Epithelial cell of proximal tubule (primary cell): ENCODE measurements around the gene ACAD10. TPM values are rescaled to one million over a fixed set of nuclear protein-coding genes. Genes with fewer than 3 reads are reported as not detected.

Experiments used
- DNase-seq: peaks from one replicate; pipeline ENCODE4 v3.0.0-alpha.2; 2011; ENCODE audit warnings: low read depth
- H3K4me3 ChIP-seq: 2 replicates; pipeline ENCODE4 v1.5.1; 2011; ENCODE audit warnings: low read depth, mild to moderate bottlenecking, low read length
- total RNA-seq: library from RNA; depleted of rRNA; stranded (reverse); fragments of >200 nt; gene quantifications from 2 replicates; pipeline ENCODE4 v1.2.3, GENCODE V29; 2015
- TF ChIP-seq, protein P1 (sequence below): conservative IDR thresholded peaks from 2 replicates; pipeline ENCODE4 v1.5.1; 2012; ENCODE audit warnings: low read depth, mild to moderate bottlenecking, low read length

Gene ACAD10
- total RNA-seq, 1 donor from 2014 or later = 15.6 TPM

DNA sequence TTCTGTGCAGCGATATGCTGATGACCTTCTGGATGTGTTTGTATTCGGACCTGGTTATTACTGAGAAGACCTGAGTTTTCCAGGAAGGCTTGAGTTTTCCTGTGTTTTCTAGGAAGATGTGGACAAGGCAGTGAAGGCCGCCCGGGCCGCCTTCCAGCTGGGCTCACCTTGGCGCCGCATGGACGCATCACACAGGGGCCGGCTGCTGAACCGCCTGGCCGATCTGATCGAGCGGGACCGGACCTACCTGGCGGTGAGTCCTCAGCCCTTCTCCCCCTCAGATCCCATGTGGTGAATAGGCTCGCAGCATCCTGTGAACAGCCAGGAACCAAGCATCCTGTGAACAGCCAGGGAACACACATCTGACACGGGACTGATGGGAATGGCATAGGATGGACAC, 97.2 kb downstream of the ACAD10 start:
- DNase-seq = no peak
- TF ChIP-seq, protein P1, sequence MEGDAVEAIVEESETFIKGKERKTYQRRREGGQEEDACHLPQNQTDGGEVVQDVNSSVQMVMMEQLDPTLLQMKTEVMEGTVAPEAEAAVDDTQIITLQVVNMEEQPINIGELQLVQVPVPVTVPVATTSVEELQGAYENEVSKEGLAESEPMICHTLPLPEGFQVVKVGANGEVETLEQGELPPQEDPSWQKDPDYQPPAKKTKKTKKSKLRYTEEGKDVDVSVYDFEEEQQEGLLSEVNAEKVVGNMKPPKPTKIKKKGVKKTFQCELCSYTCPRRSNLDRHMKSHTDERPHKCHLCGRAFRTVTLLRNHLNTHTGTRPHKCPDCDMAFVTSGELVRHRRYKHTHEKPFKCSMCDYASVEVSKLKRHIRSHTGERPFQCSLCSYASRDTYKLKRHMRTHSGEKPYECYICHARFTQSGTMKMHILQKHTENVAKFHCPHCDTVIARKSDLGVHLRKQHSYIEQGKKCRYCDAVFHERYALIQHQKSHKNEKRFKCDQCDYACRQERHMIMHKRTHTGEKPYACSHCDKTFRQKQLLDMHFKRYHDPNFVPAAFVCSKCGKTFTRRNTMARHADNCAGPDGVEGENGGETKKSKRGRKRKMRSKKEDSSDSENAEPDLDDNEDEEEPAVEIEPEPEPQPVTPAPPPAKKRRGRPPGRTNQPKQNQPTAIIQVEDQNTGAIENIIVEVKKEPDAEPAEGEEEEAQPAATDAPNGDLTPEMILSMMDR = no peak
- H3K4me3 ChIP-seq = no peak overlapping the region

DNA sequence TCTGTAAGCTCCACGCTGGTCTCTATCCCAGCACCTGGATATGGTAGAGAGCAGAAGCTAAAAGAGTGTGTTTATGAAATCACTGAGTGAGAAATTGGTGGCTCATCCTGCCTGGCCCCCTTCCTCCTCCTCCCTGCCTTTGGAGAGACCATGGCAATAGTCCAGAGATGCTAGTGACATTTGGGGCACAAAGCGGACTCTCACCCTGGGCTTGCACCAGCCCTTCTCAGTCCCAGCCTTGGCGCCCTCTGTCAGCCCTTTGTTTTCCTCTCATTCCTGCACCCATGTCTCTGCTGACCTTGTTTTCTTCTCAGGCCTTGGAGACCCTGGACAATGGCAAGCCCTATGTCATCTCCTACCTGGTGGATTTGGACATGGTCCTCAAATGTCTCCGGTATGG, 99.1 kb downstream of the ACAD10 start:
- no peak for DNase-seq
- H3K4me3 ChIP-seq = no peak overlapping the region
- TF ChIP-seq, protein P1 = no peak

DNA sequence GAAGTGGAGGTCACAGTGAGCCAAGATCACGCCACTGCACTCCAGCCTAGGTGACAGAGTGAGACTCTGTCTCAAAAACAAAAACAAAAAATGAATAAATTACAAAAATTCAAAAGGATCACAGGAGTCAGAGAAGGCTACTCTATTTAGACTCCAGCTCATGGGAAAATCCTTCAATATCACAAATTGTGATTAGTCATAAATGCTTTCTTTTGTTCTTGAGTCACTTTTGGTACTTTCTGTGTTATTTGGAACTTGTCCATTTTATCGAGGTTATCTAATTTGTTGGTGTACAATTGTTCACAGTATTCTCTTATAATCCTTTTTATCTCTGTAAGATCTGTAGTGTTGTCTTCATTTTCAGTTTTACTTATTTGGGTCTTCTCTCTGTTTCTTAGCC, 99.8 kb downstream of the ACAD10 start:
- no peak for DNase-seq
- H3K4me3 ChIP-seq = no peak overlapping the region
- TF ChIP-seq, protein P1 = no peak

DNA sequence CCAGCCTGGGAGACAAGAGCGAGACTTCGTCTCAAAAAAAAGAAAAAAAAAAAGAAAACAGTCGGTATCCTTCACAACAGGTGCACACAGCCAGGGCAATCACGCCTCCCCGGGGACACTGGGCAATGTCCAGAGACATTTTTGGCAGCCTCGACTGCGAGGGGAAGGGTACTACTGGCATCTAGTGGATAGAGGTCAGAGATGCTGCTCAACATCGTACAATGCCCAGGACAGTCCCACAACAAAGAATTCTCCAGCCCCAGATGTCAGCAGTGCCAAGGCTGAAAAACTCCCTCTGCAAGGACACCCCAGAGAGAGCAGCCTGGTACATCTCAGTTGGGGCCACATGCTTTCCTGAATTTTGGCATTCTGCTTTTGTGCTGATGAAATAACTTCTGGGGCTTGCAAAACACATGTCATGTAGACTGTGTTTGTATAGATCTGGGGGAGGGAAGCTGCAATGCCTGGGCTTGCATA, 102.4 kb downstream of the ACAD10 start:
- TF ChIP-seq, protein P1 = peak; percentile 59
- DNase-seq = no peak
- H3K4me3 ChIP-seq = no peak overlapping the region

DNA sequence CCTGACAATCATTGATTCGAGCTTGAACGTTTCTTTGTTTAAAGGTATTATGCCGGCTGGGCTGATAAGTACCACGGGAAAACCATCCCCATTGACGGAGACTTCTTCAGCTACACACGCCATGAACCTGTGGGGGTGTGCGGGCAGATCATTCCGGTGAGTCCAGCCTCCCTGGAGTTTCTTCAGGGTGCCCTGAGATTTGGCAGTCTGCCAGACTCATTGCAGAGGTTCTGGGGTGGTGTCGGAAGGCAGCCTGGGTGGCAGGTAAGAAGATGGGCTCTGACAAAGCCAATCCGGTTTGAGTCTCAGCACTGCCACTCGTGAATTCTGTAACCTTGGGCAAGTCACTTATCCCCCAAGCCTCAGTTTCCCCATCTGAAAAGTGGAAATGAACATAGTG, 103.9 kb downstream of the ACAD10 start:
- no peak overlapping the region for H3K4me3 ChIP-seq
- TF ChIP-seq, protein P1 = no peak
- DNase-seq = no peak

DNA sequence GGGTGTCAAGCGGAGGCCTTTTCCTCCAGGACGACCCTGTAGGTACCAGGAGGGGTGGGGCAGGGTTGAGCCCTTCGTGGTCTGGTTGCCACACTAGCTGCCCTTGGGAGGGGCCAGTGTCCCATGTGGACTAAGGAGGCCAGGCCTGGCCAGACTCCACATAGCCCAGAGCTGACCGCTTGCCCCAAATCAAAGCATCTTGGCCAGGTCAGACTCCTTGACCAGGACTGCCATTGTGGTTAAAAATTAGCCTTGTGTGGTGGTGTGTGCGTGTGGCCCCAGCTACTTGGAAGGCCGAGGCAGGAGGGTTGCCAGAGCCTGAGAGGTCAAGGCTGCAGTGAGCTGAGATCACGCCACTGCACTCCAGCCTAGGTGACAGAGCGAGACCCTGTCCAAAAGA, 105.7 kb downstream of the ACAD10 start:
- no peak for DNase-seq
- H3K4me3 ChIP-seq = no peak overlapping the region
- TF ChIP-seq, protein P1 = no peak

DNA sequence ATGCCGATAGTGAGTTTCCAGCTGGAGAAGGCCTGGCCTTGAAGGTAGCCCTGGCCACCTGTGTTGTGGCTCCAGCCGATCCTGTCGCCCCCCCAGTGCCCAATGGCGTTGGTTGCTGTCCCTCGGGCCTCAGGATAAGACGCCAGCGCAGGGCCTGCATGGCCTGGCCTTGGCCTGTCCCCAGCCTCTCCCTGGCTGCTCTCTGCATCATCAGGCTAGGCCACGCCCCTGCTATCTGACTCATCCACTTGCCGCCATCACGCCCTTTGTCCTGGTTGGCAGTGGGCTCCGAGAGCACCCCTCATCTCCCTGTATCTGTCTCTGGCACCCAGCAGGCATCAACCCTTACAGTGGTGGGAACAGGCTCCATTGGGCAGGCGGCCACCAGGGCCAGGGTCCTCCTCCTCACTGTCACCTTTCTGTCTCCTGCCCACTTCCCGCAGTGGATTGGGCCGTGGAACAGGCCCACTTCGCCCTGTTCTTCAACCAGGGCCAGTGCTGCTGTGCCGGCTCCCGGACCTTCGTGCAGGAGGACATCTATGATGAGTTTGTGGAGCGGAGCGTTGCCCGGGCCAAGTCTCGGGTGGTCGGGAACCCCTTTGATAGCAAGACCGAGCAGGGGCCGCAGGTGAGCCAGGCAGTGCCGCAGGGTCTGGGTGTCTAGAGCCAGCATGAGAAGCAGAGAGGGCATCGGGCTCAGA, 106.5 kb downstream of the ACAD10 start:
- TF ChIP-seq, protein P1 = no peak
- H3K4me3 ChIP-seq = no peak overlapping the region
- DNase-seq = no peak
